H7 (cell line): ENCODE results near the gene LITAF. TPM values are rescaled to one million over a fixed set of nuclear protein-coding genes. Genes with fewer than 3 reads are reported as not detected.

ENCODE experiments used
- DNase-seq: peaks from one replicate; pipeline ENCODE4 v3.0.0; 2012
- H3K27me3 ChIP-seq: 2 replicates; pipeline ENCODE4 v1.6.0; 2011; ENCODE audit warnings: mild to moderate bottlenecking, low read length; ENCODE audit not compliant: control insufficient read depth, insufficient read depth
- H3K36me3 ChIP-seq: replicated peaks from 2 replicates; pipeline ENCODE4 v1.5.1; 2011; ENCODE audit warnings: low read length; ENCODE audit not compliant: control insufficient read depth, insufficient read depth
- H3K4me3 ChIP-seq: 2 replicates; pipeline ENCODE4 v1.5.1; 2011; ENCODE audit warnings: low read depth, mild to moderate bottlenecking, control low read depth, low read length, moderate library complexity; ENCODE audit not compliant: insufficient read depth
- total RNA-seq: library from RNA; depleted of rRNA; stranded (reverse); fragments of >200 nt; shearing (Covaris generic); gene quantifications from 2 replicates; pipeline ENCODE4 v1.2.3, GENCODE V29; 2014

LITAF gene
- total RNA-seq, 1 experiment from 2014 or later = 71.8 TPM

- Histone ChIP-seq H3K36me3 (peaks cover 8% of the 10 kb centered on the region), H3K4me3 (no peak overlapping the region), H3K27me3 (no peaks in the 10 kb centered on the region)
- no peak for DNase-seq
These were observed 39.4 kb downstream of the LITAF start for GRCh38 chr16:11547118-11547916.

- H3K4me3 ChIP-seq = no peak overlapping the region
- DNase-seq = no peak
- peaks cover 8% of the 10 kb centered on the region for H3K36me3 ChIP-seq
- no peaks in the 10 kb centered on the region for H3K27me3 ChIP-seq
These were observed 40.1 kb downstream of the LITAF start for GRCh38 chr16:11546608-11547061.

- Histone ChIP-seq H3K27me3 (no peaks in the 10 kb centered on the region), H3K4me3 (no peak overlapping the region), H3K36me3 (no peaks in the 10 kb centered on the region; the same call in 1 of the 2 replicates)
- peak; percentile 63 for DNase-seq
These were observed 42.9 kb downstream of the LITAF start for GRCh38 chr16:11543661-11544393.

- no peaks in the 10 kb centered on the region for H3K36me3 ChIP-seq
- no peaks in the 10 kb centered on the region for H3K27me3 ChIP-seq
- no peak for DNase-seq
- H3K4me3 ChIP-seq = no peak overlapping the region
These were observed 44.5 kb downstream of the LITAF start for GRCh38 chr16:11542069-11542744.

GRCh38 chr16:11539641-11540050 lies 47.1 kb downstream of the LITAF start:
- Histone ChIP-seq H3K36me3 (no peaks in the 10 kb centered on the region), H3K4me3 (no peak overlapping the region), H3K27me3 (no peaks in the 10 kb centered on the region)
- no peak for DNase-seq

- Histone ChIP-seq H3K27me3 (no peaks in the 10 kb centered on the region), H3K36me3 (no peaks in the 10 kb centered on the region), H3K4me3 (no peak overlapping the region)
- no peak for DNase-seq
These were observed 47.8 kb downstream of the LITAF start for GRCh38 chr16:11538880-11539279.

GRCh38 chr16:11536104-11536866 lies 50.4 kb downstream of the LITAF start:
- Histone ChIP-seq H3K36me3 (no peaks in the 10 kb centered on the region), H3K4me3 (no peak overlapping the region), H3K27me3 (no peaks in the 10 kb centered on the region)
- DNase-seq = no peak

GRCh38 chr16:11535494-11535893 lies 51.2 kb downstream of the LITAF start:
- Histone ChIP-seq H3K36me3 (no peaks in the 10 kb centered on the region), H3K27me3 (no peaks in the 10 kb centered on the region), H3K4me3 (no peak overlapping the region)
- no peak for DNase-seq

GRCh38 chr16:11534262-11534661 lies 52.5 kb downstream of the LITAF start:
- DNase-seq = no peak
- H3K36me3 ChIP-seq = no peaks in the 10 kb centered on the region
- H3K27me3 ChIP-seq = no peaks in the 10 kb centered on the region
- H3K4me3 ChIP-seq = no peak overlapping the region

GRCh38 chr16:11533588-11533987 lies 53.1 kb downstream of the LITAF start:
- Histone ChIP-seq H3K36me3 (no peaks in the 10 kb centered on the region), H3K27me3 (no peaks in the 10 kb centered on the region), H3K4me3 (no peak overlapping the region)
- no peak for DNase-seq

GRCh38 chr16:11530171-11530940 lies 56.4 kb downstream of the LITAF start:
- H3K4me3 ChIP-seq = no peak overlapping the region
- no peak for DNase-seq
- no peaks in the 10 kb centered on the region for H3K36me3 ChIP-seq
- H3K27me3 ChIP-seq = no peaks in the 10 kb centered on the region

- no peak overlapping the region for H3K4me3 ChIP-seq
- DNase-seq = no peak
- no peaks in the 10 kb centered on the region for H3K36me3 ChIP-seq
- no peaks in the 10 kb centered on the region for H3K27me3 ChIP-seq
These were observed 57.4 kb downstream of the LITAF start for GRCh38 chr16:11529285-11529684.

GRCh38 chr16:11528053-11528452 lies 58.7 kb downstream of the LITAF start:
- H3K27me3 ChIP-seq = no peaks in the 10 kb centered on the region
- H3K36me3 ChIP-seq = no peaks in the 10 kb centered on the region
- no peak for DNase-seq
- no peak overlapping the region for H3K4me3 ChIP-seq
